BJ (cell line): ENCODE results near the gene CDH22. TPM values are rescaled to one million over a fixed set of nuclear protein-coding genes. Genes with fewer than 3 reads are reported as not detected.

ENCODE experiments used
- CTCF ChIA-PET: fragments of 350-600 bp; formaldehyde crosslinking; extraction: SDS; loops from one replicate; lab custom pipeline; 2021; ENCODE audit warnings: antibody characterized with exemption, inconsistent platforms; lab: Yijun Ruan, JAX
- POLR2A ChIA-PET: fragments of 300-600 bp; sonication (Branson Sonifier 250); formaldehyde crosslinking; extraction: SDS; loops from one replicate; lab custom pipeline; 2021; ENCODE audit warnings: antibody characterized with exemption; lab: Charles Lee
- DNase-seq: peaks from one replicate; pipeline ENCODE4 v3.0.0-alpha.2; 2011; ENCODE audit warnings: low read depth
- H3K27me3 ChIP-seq: 2 replicates; pipeline ENCODE4 v1.6.0; 2011; ENCODE audit warnings: low read length; ENCODE audit not compliant: control insufficient read depth, insufficient read depth
- H3K36me3 ChIP-seq: 2 replicates; pipeline ENCODE4 v1.5.1; 2011; ENCODE audit warnings: low read length; ENCODE audit not compliant: control insufficient read depth, insufficient read depth
- H3K4me3 ChIP-seq: 2 replicates; pipeline ENCODE4 v1.5.1; 2011; ENCODE audit warnings: low read depth, mild to moderate bottlenecking, control low read depth, low read length
- CTCF ChIP-seq: IDR thresholded peaks from 2 replicates; pipeline ENCODE4 v1.5.1; 2011; ENCODE audit warnings: low read depth, mild to moderate bottlenecking, control low read depth, inconsistent platforms, low read length, moderate library complexity; ENCODE audit not compliant: insufficient read depth
- polyA plus RNA-seq: library from polyadenylated mRNA; depleted of rRNA; stranded (reverse); fragments of >200 nt; gene quantifications from 2 replicates; pipeline ENCODE4 v1.2.3, GENCODE V29; 2011

The CDH22 gene
- polyA plus RNA-seq, 1 experiment, result not detected

- H3K27me3 ChIP-seq, result peaks cover 30% of the 10 kb centered on the region
- POLR2A ChIA-PET, result no interaction called here
- peaks cover 3% of the 10 kb centered on the region; the same call in 1 of the 2 replicates for H3K36me3 ChIP-seq
- no peak for DNase-seq
- no peak for TF ChIP-seq CTCF
- no peak overlapping the region for H3K4me3 ChIP-seq
- CTCF ChIA-PET, result interaction anchor here (1.4 to 1.8 kb wide), 2 partner anchors 13 to 38 kb away, joined by 3 to 6 read pairs; no protein-coding TSS in a partner anchor
These were observed 35.2 kb upstream of the CDH22 start for GRCh38 chr20:46343348-46343974.

- H3K27me3 ChIP-seq, result peaks cover 30% of the 10 kb centered on the region
- ChIA-PET POLR2A (no interaction called here), CTCF (interaction anchor here (1.4 to 1.8 kb wide), 2 partner anchors 13 to 37 kb away, joined by 3 to 6 read pairs; no protein-coding TSS in a partner anchor)
- DNase-seq, result no peak
- peaks cover 2% of the 10 kb centered on the region; the same call in 1 of the 2 replicates for H3K36me3 ChIP-seq
- no peak overlapping the region for H3K4me3 ChIP-seq
- TF ChIP-seq CTCF, result no peak
These were observed 34.4 kb upstream of the CDH22 start for GRCh38 chr20:46342451-46343347.

- DNase-seq, result no peak
- Histone ChIP-seq H3K27me3 (peaks cover 34% of the 10 kb centered on the region), H3K4me3 (no peak overlapping the region), H3K36me3 (no peaks in the 10 kb centered on the region; the same call in 1 of the 2 replicates)
- POLR2A ChIA-PET, result no interaction called here
- TF ChIP-seq CTCF, result no peak
- CTCF ChIA-PET, result interaction anchor here (1.1 to 1.8 kb wide), 3 partner anchors 12 to 327 kb away, joined by 3 to 6 read pairs (median 4); no protein-coding TSS in a partner anchor
These were observed 33.7 kb upstream of the CDH22 start for GRCh38 chr20:46342010-46342378.

GRCh38 chr20:46341074-46342009 is 33.0 kb upstream of the CDH22 start:
- POLR2A ChIA-PET, result no interaction called here
- no peak for TF ChIP-seq CTCF

More at GRCh38 chr20:46341074-46342009, 33.0 kb upstream of the CDH22 start:
- H3K36me3 ChIP-seq, result no peaks in the 10 kb centered on the region
- no peak for DNase-seq
- CTCF ChIA-PET, result interaction anchor here (1.1 to 1.8 kb wide), 3 partner anchors 15 to 327 kb away, joined by 4 to 6 read pairs (median 5); no protein-coding TSS in a partner anchor
- H3K27me3 ChIP-seq, result peaks cover 36% of the 10 kb centered on the region
- H3K4me3 ChIP-seq, result no peak overlapping the region
